Measurements from ENCODE around the gene CSRP1. TPM values are rescaled to one million over a fixed set of nuclear protein-coding genes. Genes with fewer than 3 reads are reported as not detected.
A peak's percentile ranks its signal among the peaks of the same experiment; 100 is the strongest.

CSRP1 gene
- total RNA-seq: 100 to 1,000 TPM; 285 to 835 (median 454) TPM

DNA sequence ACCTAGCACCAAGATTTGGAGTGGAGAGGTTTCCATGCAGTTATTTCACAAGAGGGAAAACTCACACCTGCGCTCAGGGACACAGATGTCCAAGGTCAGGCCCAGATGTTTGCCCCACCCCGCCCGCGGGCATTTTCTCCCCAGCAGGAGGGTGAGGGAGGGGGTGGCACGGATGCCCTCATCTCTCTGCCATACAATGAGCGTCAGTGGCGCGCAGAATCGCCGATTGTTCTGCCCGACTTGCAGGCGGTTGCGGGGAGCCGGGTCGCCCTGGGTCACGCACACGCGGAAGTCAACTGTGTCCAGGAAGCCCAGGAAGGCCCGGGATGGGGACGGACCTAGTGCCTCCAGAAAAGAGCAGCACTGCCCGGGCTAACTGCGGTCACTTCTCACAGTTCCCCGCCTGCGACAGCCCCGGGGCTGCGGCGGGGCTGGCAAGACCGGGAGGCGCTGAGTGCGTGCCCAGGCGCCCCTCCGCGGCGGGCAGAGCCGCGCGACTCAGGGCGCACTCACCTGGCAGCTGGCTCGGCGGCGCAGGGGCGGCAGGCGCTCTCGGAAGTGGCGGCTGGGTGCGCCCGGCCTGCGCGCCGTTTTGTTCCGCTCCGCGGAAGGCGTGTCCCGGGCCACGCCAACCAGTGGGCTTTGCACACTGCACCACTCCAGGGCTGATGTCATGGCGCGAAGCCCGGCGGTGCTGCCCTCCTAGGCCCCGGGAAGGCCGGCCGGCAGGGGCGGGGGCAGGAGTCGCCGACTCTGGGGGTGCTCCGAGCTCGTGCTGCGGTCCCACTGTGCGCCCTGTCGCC lies at the start of gene CSRP1:
TSS of gene CSRP1 (minus strand) at position 567 of the 803 bp plus-strand sequence. CDS start 10,820 bp downstream, outside the sequence.
- 0 to 1% methylated on average over 4 to 23 of the region's 71 CpGs for WGBS, 2 donors
- Histone ChIP-seq H3K4me1 (peaks cover 63 to 71% of the 10 kb centered on the region in 2 donors), H3K27ac (peak within 1 kb of the TSS; percentile 85 to 99 (median 96)), H3K4me3 (replicated peaks in 1 of 3) (peak within 1 kb of the TSS; percentile 68 to 80 (median 78)), H3K27me3 (no peaks in the 10 kb centered on the region), H3K36me3 (no peaks in the 10 kb centered on the region), H3K9me3 (no peaks in the 10 kb centered on the region)
- TF ChIP-seq POLR2A (IDR thresholded peaks at IDR 0.05): peak; percentile 95 to 100
- TF ChIP-seq, protein P1, sequence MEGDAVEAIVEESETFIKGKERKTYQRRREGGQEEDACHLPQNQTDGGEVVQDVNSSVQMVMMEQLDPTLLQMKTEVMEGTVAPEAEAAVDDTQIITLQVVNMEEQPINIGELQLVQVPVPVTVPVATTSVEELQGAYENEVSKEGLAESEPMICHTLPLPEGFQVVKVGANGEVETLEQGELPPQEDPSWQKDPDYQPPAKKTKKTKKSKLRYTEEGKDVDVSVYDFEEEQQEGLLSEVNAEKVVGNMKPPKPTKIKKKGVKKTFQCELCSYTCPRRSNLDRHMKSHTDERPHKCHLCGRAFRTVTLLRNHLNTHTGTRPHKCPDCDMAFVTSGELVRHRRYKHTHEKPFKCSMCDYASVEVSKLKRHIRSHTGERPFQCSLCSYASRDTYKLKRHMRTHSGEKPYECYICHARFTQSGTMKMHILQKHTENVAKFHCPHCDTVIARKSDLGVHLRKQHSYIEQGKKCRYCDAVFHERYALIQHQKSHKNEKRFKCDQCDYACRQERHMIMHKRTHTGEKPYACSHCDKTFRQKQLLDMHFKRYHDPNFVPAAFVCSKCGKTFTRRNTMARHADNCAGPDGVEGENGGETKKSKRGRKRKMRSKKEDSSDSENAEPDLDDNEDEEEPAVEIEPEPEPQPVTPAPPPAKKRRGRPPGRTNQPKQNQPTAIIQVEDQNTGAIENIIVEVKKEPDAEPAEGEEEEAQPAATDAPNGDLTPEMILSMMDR (IDR thresholded peaks at IDR 0.05): peak in 2 of 6 experiments; percentile 10 to 19
- intact Hi-C loops (cut with DNase I): no loop called here
- peak; percentile 91 to 93 for DNase-seq

GRCh38 chr1:201555593-201555945 lies 48.6 kb upstream of the CSRP1 start:
- no peak for DNase-seq
- Histone ChIP-seq H3K36me3 (no peaks in the 10 kb centered on the region), H3K9me3 (no peaks in the 10 kb centered on the region), H3K4me3 (replicated peaks in 1 of 3) (no peak overlapping the region), H3K4me1 (peaks cover 3 to 47% of the 10 kb centered on the region in 2 donors), H3K27ac (no peak overlapping the region), H3K27me3 (no peaks in the 10 kb centered on the region)
- intact Hi-C loops (cut with DNase I): no loop called here
- TF ChIP-seq POLR2A (IDR thresholded peaks at IDR 0.05): no peak
- TF ChIP-seq, protein P1 (IDR thresholded peaks at IDR 0.05): no peak
- WGBS, 2 donors: 72 to 79% methylated on average over 9 of the region's 9 CpGs

GRCh38 chr1:201554789-201555592 lies 48.1 kb upstream of the CSRP1 start:
- Histone ChIP-seq H3K36me3 (no peaks in the 10 kb centered on the region), H3K9me3 (no peaks in the 10 kb centered on the region), H3K4me1 (peaks cover 3 to 42% of the 10 kb centered on the region in 2 donors), H3K4me3 (replicated peaks in 1 of 3) (no peak overlapping the region), H3K27me3 (no peaks in the 10 kb centered on the region), H3K27ac (peak overlapping the region in 1 of 3 donors; percentile 4)
- WGBS, 2 donors: 84 to 90% methylated on average over 7 of the region's 7 CpGs
- TF ChIP-seq, protein P1 (IDR thresholded peaks at IDR 0.05): no peak
- TF ChIP-seq POLR2A (IDR thresholded peaks at IDR 0.05): no peak
- intact Hi-C loops (cut with DNase I): no loop called here
- no peak for DNase-seq

GRCh38 chr1:201554190-201554600 lies 47.3 kb upstream of the CSRP1 start:
- intact Hi-C loops (cut with DNase I): no loop called here
- DNase-seq: no peak
- no peaks in the 10 kb centered on the region for H3K27me3 ChIP-seq
- H3K36me3 ChIP-seq: no peaks in the 10 kb centered on the region
- no peak for TF ChIP-seq POLR2A (IDR thresholded peaks at IDR 0.05)
- TF ChIP-seq, protein P1 (IDR thresholded peaks at IDR 0.05): no peak
- no peak overlapping the region for H3K4me3 ChIP-seq (replicated peaks in 1 of 3)
- no peaks in the 10 kb centered on the region for H3K9me3 ChIP-seq
- WGBS, 2 donors: 69 to 74% methylated on average over 10 of the region's 10 CpGs
- H3K4me1 ChIP-seq: peaks cover 3 to 34% of the 10 kb centered on the region in 2 donors
- no peak overlapping the region for H3K27ac ChIP-seq
